Epithelial cell of prostate (primary cell): Measurements from ENCODE around the gene PSKH1.
"Not testable (repeated sequence)": the region's sequence is repeated elsewhere in the genome, so short reads cannot be mapped to it uniquely, and the experiment has no call there.

Experiments used
- DNase-seq: peaks from one replicate; pipeline ENCODE4 v3.0.0-alpha.2; 2011; ENCODE audit warnings: low read depth, low spot score
- H3K27ac ChIP-seq: fragments of 450-650 bp; 2 replicates; pipeline ENCODE4 v1.5.1; 2017; ENCODE audit warnings: mild to moderate bottlenecking

Gene PSKH1

DNA sequence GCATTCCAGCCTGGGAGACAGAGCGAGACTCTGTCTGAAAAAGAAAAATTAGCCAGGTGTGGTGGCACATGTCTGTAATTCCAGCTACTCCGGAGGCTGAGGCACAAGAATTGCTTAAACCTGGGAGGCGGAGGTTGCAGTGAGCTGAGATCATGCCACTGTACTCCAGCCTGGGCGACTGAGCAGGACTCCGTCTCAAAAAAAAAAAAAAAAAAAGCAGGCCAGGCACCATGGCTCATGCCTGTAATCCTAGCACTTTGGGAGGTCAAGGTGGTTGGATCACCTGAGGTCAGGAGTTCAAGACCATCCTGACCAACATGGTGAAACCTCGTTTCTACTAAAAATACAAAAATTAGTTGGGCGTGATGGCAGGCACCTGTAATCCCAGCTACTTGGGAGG is 79.2 kb downstream of the PSKH1 start:
- not testable (repeated sequence) for DNase-seq, H3K27ac ChIP-seq

DNA sequence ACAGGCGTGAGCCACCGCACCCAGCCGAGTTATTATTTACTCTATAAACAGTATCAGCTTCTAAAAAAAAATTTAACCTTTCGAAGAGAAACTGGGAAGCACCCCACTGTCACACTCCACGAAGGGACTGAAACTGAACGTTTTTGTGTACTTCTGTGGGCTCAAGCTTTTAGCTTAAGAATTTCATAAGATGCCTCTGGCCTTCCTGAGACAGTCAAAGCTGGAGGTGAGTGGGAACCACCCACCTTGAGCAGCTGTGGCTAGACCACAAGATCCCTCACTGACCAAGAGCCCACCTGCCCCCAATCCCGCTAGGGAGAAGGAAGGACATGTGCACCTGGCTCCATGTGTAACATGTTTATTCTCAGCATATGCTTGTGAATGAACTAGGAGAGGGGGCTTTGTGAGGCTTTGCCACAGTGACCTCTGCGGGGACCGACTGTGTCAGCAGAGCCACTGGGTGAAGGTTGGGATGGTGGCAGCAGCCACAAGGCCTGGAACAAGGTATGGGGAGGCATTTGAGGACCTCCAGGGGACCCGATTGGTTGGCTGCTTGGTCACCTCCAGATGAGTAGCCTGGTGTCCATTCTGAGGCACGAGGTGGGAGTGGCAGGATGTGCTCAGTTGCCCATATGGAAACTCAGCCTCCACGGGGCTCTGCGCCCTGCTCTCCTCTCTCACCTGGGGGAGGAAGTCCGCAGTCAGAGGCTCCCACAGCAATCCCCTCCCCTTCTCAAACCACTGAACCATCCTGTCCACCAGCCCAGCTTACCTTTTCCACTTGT is 82.5 kb downstream of the PSKH1 start:
- no peak for DNase-seq
- no peak overlapping the region for H3K27ac ChIP-seq

DNA sequence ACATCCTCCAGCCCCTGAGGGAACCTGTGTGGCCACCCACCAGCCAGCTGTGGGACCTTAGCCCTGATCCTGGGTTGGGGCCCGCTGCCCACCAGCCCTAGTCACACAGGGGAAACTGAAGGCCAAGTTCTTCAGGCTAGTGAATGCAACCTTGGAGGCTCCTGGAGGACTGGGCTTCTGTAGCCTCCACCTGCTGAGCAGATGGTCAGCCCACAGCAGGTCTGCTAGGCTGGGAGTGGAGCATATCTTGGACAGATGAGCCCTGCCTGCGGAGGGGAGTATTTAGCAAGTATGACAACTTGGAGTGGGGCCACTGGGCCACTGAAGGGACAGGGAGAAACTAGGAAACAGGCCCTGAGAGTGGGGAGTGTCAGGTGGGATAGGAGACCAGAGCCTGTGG is 83.2 kb downstream of the PSKH1 start:
- H3K27ac ChIP-seq = no peak overlapping the region
- no peak for DNase-seq

DNA sequence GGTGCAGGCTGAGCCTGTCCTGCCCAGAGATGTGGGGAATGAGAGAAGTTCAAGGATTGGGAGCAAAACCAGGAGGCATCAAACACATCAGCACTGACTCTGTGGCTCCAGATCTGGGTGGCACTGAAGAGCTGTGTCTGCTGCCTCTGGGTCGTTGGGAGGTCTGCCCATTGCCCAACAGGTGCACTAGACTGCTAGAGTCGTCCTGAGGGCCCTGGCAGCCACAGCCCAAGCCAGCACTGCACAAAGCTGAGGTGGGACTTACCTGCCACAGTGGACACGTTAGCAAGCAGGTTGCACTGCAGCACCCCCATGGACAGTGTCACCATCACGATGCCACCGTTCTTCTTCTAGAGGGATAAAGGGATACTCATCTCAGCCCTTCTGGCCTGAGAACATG is 84.0 kb downstream of the PSKH1 start:
- no peak for DNase-seq
- H3K27ac ChIP-seq = no peak overlapping the region

DNA sequence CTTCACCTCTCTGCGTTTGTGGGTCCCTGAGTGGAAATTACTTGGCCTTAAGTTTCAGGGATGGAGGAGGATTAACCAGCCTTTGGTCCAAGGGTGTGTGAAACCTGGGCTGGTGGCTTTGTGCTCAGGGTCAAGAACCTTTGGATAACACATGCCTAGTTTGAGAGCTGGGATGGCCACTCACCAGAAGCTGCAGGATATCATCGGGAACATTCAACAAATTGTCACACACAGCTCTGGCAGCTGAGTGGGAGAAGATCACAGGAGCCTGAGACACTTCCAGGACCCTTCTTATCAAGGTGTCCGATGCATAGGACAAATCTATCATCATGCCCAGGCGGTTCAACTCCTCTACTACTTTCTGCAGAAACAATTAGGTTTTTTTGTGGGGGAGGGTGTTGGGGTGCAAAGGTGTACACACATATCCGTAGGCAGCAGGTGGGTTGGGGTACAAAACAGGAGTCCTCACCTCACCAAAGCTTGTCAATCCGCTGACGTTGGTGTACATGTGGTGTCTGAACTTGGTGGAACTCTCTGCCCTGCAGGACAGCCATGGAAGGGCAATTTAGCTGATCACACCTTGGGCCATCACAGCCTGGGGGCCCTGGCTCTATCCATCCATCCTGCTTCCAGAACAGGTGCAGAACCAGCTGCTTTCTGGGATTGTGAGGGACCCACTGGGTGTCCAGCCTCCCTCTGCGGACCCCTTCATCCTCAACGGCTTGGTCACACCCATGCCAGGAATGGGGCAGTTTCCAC is 84.6 kb downstream of the PSKH1 start:
- no peak overlapping the region for H3K27ac ChIP-seq
- no peak for DNase-seq
